Activated CD8-positive, alpha-beta memory T cell treated with anti-CD3 and anti-CD28 coated beads for 48 hours (primary cell): Measurements from ENCODE around the gene GAP43.

Experiments used
- DNase-seq, 3 experiments: peaks; one replicate each; pipeline ENCODE4 v3.0.0-alpha.2; 2020; ENCODE audit warnings: low read depth in 2 of 3, low spot score in 2 of 3

Gene GAP43

GRCh38 chr3:115758076-115758763 lies 134.9 kb downstream of the GAP43 start:
- DNase-seq = no peak

DNA sequence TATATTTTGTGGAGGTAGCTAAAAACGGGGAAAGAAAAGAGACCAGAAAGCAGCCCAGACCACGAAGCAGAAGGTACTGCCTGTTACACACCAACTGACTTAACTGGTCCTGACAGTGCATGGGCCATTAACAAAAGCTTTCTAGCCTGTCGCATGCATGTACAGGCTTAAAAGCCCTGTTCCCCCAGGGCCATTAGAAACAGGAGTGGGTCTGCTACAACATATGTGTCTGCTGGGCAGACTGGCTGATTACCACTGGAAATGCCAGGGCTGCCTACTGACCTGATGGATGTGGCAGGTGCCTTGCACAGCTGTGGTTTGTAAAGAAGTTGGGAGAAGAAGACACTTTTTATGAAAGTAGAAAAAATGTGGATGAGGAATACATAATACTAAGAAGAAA lies 137.4 kb downstream of the GAP43 start:
- DNase-seq = no peak

- no peak for DNase-seq
These were observed 138.6 kb downstream of the GAP43 start for GRCh38 chr3:115761927-115762305.

GRCh38 chr3:115766587-115767482 lies 143.5 kb downstream of the GAP43 start:
- DNase-seq = no peak

GRCh38 chr3:115768661-115769060 lies 145.4 kb downstream of the GAP43 start:
- DNase-seq = no peak
